ENCODE data around the gene CMTM3.

Gene CMTM3

GRCh38 chr16:66596986-66597848 lies 7.3 kb upstream of the CMTM3 start:
- TF ChIP-seq CTCF (IDR thresholded peaks at IDR 0.05; ENCODE audit: low read depth, low read length), result no peak
- Histone ChIP-seq H3K36me3 (no peaks in the 10 kb centered on the region), H3K4me1 (no peaks in the 10 kb centered on the region), H3K27me3 (no peaks in the 10 kb centered on the region), H3K4me3 (ENCODE audit: low read depth, low read length) (no peak overlapping the region), H3K9me3 (no peaks in the 10 kb centered on the region)
- DNase-seq, result no peak

GRCh38 chr16:66598111-66598510 lies 6.4 kb upstream of the CMTM3 start:
- Histone ChIP-seq H3K4me1 (no peaks in the 10 kb centered on the region), H3K36me3 (no peaks in the 10 kb centered on the region), H3K4me3 (ENCODE audit: low read depth, low read length) (no peak overlapping the region), H3K27me3 (no peaks in the 10 kb centered on the region), H3K9me3 (no peaks in the 10 kb centered on the region)
- DNase-seq, result no peak
- TF ChIP-seq CTCF (IDR thresholded peaks at IDR 0.05; ENCODE audit: low read depth, low read length), result no peak

- H3K36me3 ChIP-seq, result no peaks in the 10 kb centered on the region
- H3K4me1 ChIP-seq, result no peaks in the 10 kb centered on the region
- no peak for DNase-seq
- no peaks in the 10 kb centered on the region for H3K9me3 ChIP-seq
- H3K4me3 ChIP-seq (ENCODE audit: low read depth, low read length), result no peak overlapping the region
- TF ChIP-seq CTCF (IDR thresholded peaks at IDR 0.05; ENCODE audit: low read depth, low read length), result no peak
- H3K27me3 ChIP-seq, result no peaks in the 10 kb centered on the region
Observed at GRCh38 chr16:66599726-66600125, 4.8 kb upstream of the CMTM3 start.

- Histone ChIP-seq H3K27me3 (no peaks in the 10 kb centered on the region), H3K9me3 (no peaks in the 10 kb centered on the region), H3K4me1 (no peaks in the 10 kb centered on the region), H3K4me3 (ENCODE audit: low read depth, low read length) (no peak overlapping the region), H3K36me3 (no peaks in the 10 kb centered on the region)
- TF ChIP-seq CTCF (IDR thresholded peaks at IDR 0.05; ENCODE audit: low read depth, low read length), result no peak
- DNase-seq, result no peak
Observed at GRCh38 chr16:66600477-66600876, 4.0 kb upstream of the CMTM3 start.

- Histone ChIP-seq H3K27me3 (no peaks in the 10 kb centered on the region), H3K36me3 (no peaks in the 10 kb centered on the region), H3K4me1 (no peaks in the 10 kb centered on the region), H3K9me3 (no peaks in the 10 kb centered on the region), H3K4me3 (ENCODE audit: low read depth, low read length) (no peak overlapping the region)
- TF ChIP-seq CTCF (IDR thresholded peaks at IDR 0.05; ENCODE audit: low read depth, low read length), result no peak
- no peak for DNase-seq
Observed at GRCh38 chr16:66601471-66601870, 3.0 kb upstream of the CMTM3 start.
